Hippocampal formation (tissue), 2 donors: Measurements from ENCODE around the gene PHOSPHO1.
"Not testable (repeated sequence)": the region's sequence is repeated elsewhere in the genome, so short reads cannot be mapped to it uniquely, and the experiment has no call there.

Experiments
- DNase-seq, 2 donors: peaks; one replicate each; lab custom pipeline; 2025; lab: John Stamatoyannopoulos, UW

Gene PHOSPHO1

GRCh38 chr17:49193513-49194296, 36.9 kb downstream of the PHOSPHO1 start:
- peak; percentile 42 to 43 for DNase-seq

GRCh38 chr17:49191917-49192741, 38.5 kb downstream of the PHOSPHO1 start:
- DNase-seq, result peak; percentile 84 to 93

- no peak for DNase-seq
These were observed 39.1 kb downstream of the PHOSPHO1 start for GRCh38 chr17:49191409-49191916.

- no peak for DNase-seq
These were observed 39.7 kb downstream of the PHOSPHO1 start for GRCh38 chr17:49190932-49191331.

- no peak for DNase-seq
These were observed 43.3 kb downstream of the PHOSPHO1 start for GRCh38 chr17:49187301-49187700.

- DNase-seq, result not testable (repeated sequence)
These were observed 45.2 kb downstream of the PHOSPHO1 start for GRCh38 chr17:49185381-49185780.

- DNase-seq, result not testable (repeated sequence)
These were observed 46.1 kb downstream of the PHOSPHO1 start for GRCh38 chr17:49184522-49184921.

GRCh38 chr17:49183801-49184200, 46.8 kb downstream of the PHOSPHO1 start:
- DNase-seq, result no peak

GRCh38 chr17:49183341-49183740, 47.2 kb downstream of the PHOSPHO1 start:
- DNase-seq, result no peak

- DNase-seq, result no peak
These were observed 49.5 kb downstream of the PHOSPHO1 start for GRCh38 chr17:49180998-49181635.

GRCh38 chr17:49180303-49180702, 50.3 kb downstream of the PHOSPHO1 start:
- peak; percentile 7 to 14 for DNase-seq

- DNase-seq, result not testable (repeated sequence)
These were observed 54.6 kb downstream of the PHOSPHO1 start for GRCh38 chr17:49175978-49176377.
